NCI-H146 treated with DMSO at 0.1 percent for 48 hours (cell line): ENCODE measurements around the gene USP10.

Experiments
- DNase-seq: peaks from one replicate; lab custom pipeline; 2025; ENCODE audit not compliant: unreplicated experiment; lab: John Stamatoyannopoulos, UW

USP10 gene

GRCh38 chr16:84765616-84766580 is 66.1 kb downstream of the USP10 start:
- no peak for DNase-seq

GRCh38 chr16:84766978-84767773 is 67.4 kb downstream of the USP10 start:
- no peak for DNase-seq

- DNase-seq, result no peak
Observed at GRCh38 chr16:84768061-84768807, 68.4 kb downstream of the USP10 start.

GRCh38 chr16:84768808-84769197 is 69.0 kb downstream of the USP10 start:
- DNase-seq, result no peak

GRCh38 chr16:84769416-84769815 is 69.6 kb downstream of the USP10 start:
- no peak for DNase-seq

- DNase-seq, result no peak
Observed at GRCh38 chr16:84773312-84773711, 73.5 kb downstream of the USP10 start.

- no peak for DNase-seq
Observed at GRCh38 chr16:84774810-84775209, 75.0 kb downstream of the USP10 start.

GRCh38 chr16:84775262-84775810 is 75.5 kb downstream of the USP10 start:
- no peak for DNase-seq

GRCh38 chr16:84777435-84777834 is 77.6 kb downstream of the USP10 start:
- no peak for DNase-seq

- DNase-seq, result no peak
Observed at GRCh38 chr16:84778720-84779119, 78.9 kb downstream of the USP10 start.

- DNase-seq, result no peak
Observed at GRCh38 chr16:84780063-84780462, 80.3 kb downstream of the USP10 start.

GRCh38 chr16:84780544-84781376 is 81.0 kb downstream of the USP10 start:
- no peak for DNase-seq

- DNase-seq, result no peak
Observed at GRCh38 chr16:84782846-84783245, 83.0 kb downstream of the USP10 start.

GRCh38 chr16:84785843-84786581 is 86.2 kb downstream of the USP10 start:
- peak; percentile 46 for DNase-seq

- DNase-seq, result peak; percentile 59
Observed at GRCh38 chr16:84786605-84787262, 86.9 kb downstream of the USP10 start.

- no peak for DNase-seq
Observed at GRCh38 chr16:84787263-84787622, 87.4 kb downstream of the USP10 start.

GRCh38 chr16:84788920-84789391 is 89.2 kb downstream of the USP10 start:
- no peak for DNase-seq

- DNase-seq, result no peak
Observed at GRCh38 chr16:84789431-84789830, 89.6 kb downstream of the USP10 start.

- no peak for DNase-seq
Observed at GRCh38 chr16:84790301-84790700, 90.5 kb downstream of the USP10 start.
